H1 (cell line): ENCODE measurements around the gene C16orf95. TPM values are rescaled to one million over a fixed set of nuclear protein-coding genes. Genes with fewer than 3 reads are reported as not detected.

ENCODE experiments used
- CTCF ChIA-PET: fragments of 300-600 bp; sonication (Branson Sonifier 250); formaldehyde crosslinking; loops from one replicate; lab custom pipeline; 2021; ENCODE audit not compliant: partially characterized antibody; lab: Charles Lee
- POLR2A ChIA-PET: fragments of 300-600 bp; sonication (Branson Sonifier 250); formaldehyde crosslinking; loops from one replicate; lab custom pipeline; 2021; ENCODE audit warnings: inconsistent platforms; ENCODE audit not compliant: partially characterized antibody; lab: Charles Lee
- DNase-seq, 2 experiments: peaks; one replicate each; pipeline versions ENCODE4 v3.0.0 to v3.0.0-alpha.2; 2010 to 2022; ENCODE audit warnings: low spot score in 2 of 2, low read depth in 1 of 2, mixed read lengths in 1 of 2
- FAIRE-seq: peaks from 2 replicates; lab custom pipeline; 2011; peaks lifted over from hg19 to GRCh38; lab: Jason Lieb, UNC
- H2AFZ ChIP-seq: 2 replicates; pipeline ENCODE4 v1.8.1; 2012; ENCODE audit warnings: low read length, inconsistent platforms
- H2AK5ac ChIP-seq: 2 replicates; pipeline ENCODE4 v1.6.1; 2013; ENCODE audit warnings: low read depth, low read length
- H2BK120ac ChIP-seq: replicated peaks from 2 replicates; pipeline ENCODE3; 2013; ENCODE audit warnings: low read depth, low read length, inconsistent platforms
- H2BK12ac ChIP-seq: 2 replicates; pipeline ENCODE4 v1.6.1; 2013; ENCODE audit warnings: low read depth, low read length
- H2BK15ac ChIP-seq: 2 replicates; pipeline ENCODE4 v1.6.1; 2013; ENCODE audit warnings: low read length
- H2BK20ac ChIP-seq: 2 replicates; pipeline ENCODE4 v1.6.1; 2013; ENCODE audit warnings: low read length
- H2BK5ac ChIP-seq: 2 replicates; pipeline ENCODE4 v1.6.1; 2013; ENCODE audit warnings: low read depth, low read length
- H3K14ac ChIP-seq: 2 replicates; pipeline ENCODE4 v1.6.1; 2013; ENCODE audit warnings: inconsistent platforms; ENCODE audit not compliant: insufficient read length
- H3K18ac ChIP-seq: 2 replicates; pipeline ENCODE4 v1.6.1; 2013; ENCODE audit warnings: low read length; ENCODE audit errors: extremely low read depth
- H3K23ac ChIP-seq: 2 replicates; pipeline ENCODE4 v1.6.1; 2013; ENCODE audit warnings: inconsistent platforms; ENCODE audit not compliant: insufficient read length
- H3K23me2 ChIP-seq: 2 replicates; pipeline ENCODE4 v1.6.1; 2013; ENCODE audit warnings: low read depth, low read length
- H3K27ac ChIP-seq: 2 replicates; pipeline ENCODE4 v1.6.1; 2011; ENCODE audit warnings: low read depth, low read length, inconsistent platforms
- H3K27me3 ChIP-seq, 4 experiments: replicated peaks in 1 of 4; 1 replicate in 1 of 4; 2 replicates in 3 of 4; pipeline versions ENCODE4 v1.6.1 to v1.8.1; 2011 to 2013; ENCODE audit warnings: low read length in 3 of 4, mild to moderate bottlenecking in 3 of 4, inconsistent platforms in 2 of 4, mixed read lengths in 2 of 4, moderate library complexity in 1 of 4; ENCODE audit not compliant: control insufficient read depth in 3 of 4, insufficient read depth in 3 of 4; ENCODE audit errors: extremely low read depth in 1 of 4
- H3K36me3 ChIP-seq, 4 experiments: 2 replicates each; pipeline versions ENCODE4 v1.6.1 to v1.8.1; 2011 to 2013; ENCODE audit warnings: mild to moderate bottlenecking in 4 of 4, low read length in 3 of 4, moderate library complexity in 2 of 4, control low read depth in 1 of 4, inconsistent platforms in 1 of 4; ENCODE audit not compliant: insufficient read depth in 4 of 4, control insufficient read depth in 2 of 4
- H3K4ac ChIP-seq: replicated peaks from 2 replicates; pipeline ENCODE3; 2013; ENCODE audit warnings: low read length, low read depth, mixed read lengths, inconsistent platforms; ENCODE audit not compliant: insufficient read length
- H3K4me1 ChIP-seq, 4 experiments: replicated peaks in 1 of 4; 1 replicate in 1 of 4; 2 replicates in 3 of 4; pipeline versions ENCODE4 v1.6.1 to v1.8.1; 2011 to 2013; ENCODE audit warnings: low read length in 3 of 4, inconsistent platforms in 2 of 4, mixed read lengths in 1 of 4; ENCODE audit not compliant: insufficient read depth in 4 of 4, control insufficient read depth in 3 of 4
- H3K4me2 ChIP-seq, 2 experiments: 2 replicates each; pipeline versions ENCODE4 v1.6.1 to v1.8.1; 2011 to 2013; ENCODE audit warnings: low read depth in 2 of 2, low read length in 2 of 2, control low read depth in 1 of 2, inconsistent platforms in 1 of 2, mild to moderate bottlenecking in 1 of 2; ENCODE audit not compliant: insufficient read depth in 1 of 2
- H3K4me3 ChIP-seq, 4 experiments: fragments of 200-600, 300-600 bp in 1 of 4; sonication (generic), shearing (Covaris generic), sonication (Bioruptor Twin) in 1 of 4; 2 replicates each; pipeline versions ENCODE4 v1.5.1 to v1.8.1; 2011 to 2016; ENCODE audit warnings: low read length in 4 of 4, low read depth in 3 of 4, control low read depth in 2 of 4, inconsistent platforms in 2 of 4, mild to moderate bottlenecking in 2 of 4, mixed read lengths in 1 of 4, moderate library complexity in 1 of 4; ENCODE audit not compliant: insufficient read depth in 2 of 4; ENCODE audit errors: extremely low read depth in 1 of 4
- H3K56ac ChIP-seq: replicated peaks from 2 replicates; pipeline ENCODE3; 2013; ENCODE audit warnings: low read depth, mild to moderate bottlenecking, mixed read lengths, low read length, inconsistent platforms; ENCODE audit not compliant: insufficient read length
- H3K79me1 ChIP-seq: 2 replicates; pipeline ENCODE4 v1.6.1; 2013; ENCODE audit warnings: low read depth, low read length, control low read depth
- H3K79me2 ChIP-seq, 2 experiments: 2 replicates each; pipeline versions ENCODE4 v1.6.1 to v1.8.1; 2012 to 2013; ENCODE audit warnings: low read length in 2 of 2, mild to moderate bottlenecking in 2 of 2, inconsistent platforms in 1 of 2; ENCODE audit not compliant: insufficient read depth in 2 of 2, control insufficient read depth in 1 of 2
- H3K9ac ChIP-seq, 4 experiments: replicated peaks in 1 of 4; 1 replicate in 1 of 4; 2 replicates in 3 of 4; pipeline versions ENCODE4 v1.6.1 to v1.8.1; 2011 to 2013; ENCODE audit warnings: low read depth in 3 of 4, low read length in 3 of 4, control low read depth in 2 of 4, mild to moderate bottlenecking in 2 of 4, moderate library complexity in 2 of 4, inconsistent platforms in 1 of 4; ENCODE audit errors: extremely low read depth in 1 of 4
- H3K9me3 ChIP-seq, 2 experiments: 2 replicates each; pipeline versions ENCODE4 v1.6.1 to v1.8.1; 2012 to 2013; ENCODE audit warnings: mild to moderate bottlenecking in 2 of 2, moderate library complexity in 2 of 2, control low read depth in 1 of 2, inconsistent platforms in 1 of 2, low read depth in 1 of 2, low read length in 1 of 2, mixed read lengths in 1 of 2; ENCODE audit not compliant: insufficient read depth in 2 of 2
- H4K20me1 ChIP-seq, 2 experiments: replicated peaks in 1 of 2; 2 replicates each; pipeline versions ENCODE3 to v1.8.1; 2011 to 2013; ENCODE audit warnings: inconsistent platforms in 2 of 2, low read length in 2 of 2, mild to moderate bottlenecking in 1 of 2; ENCODE audit not compliant: insufficient read depth in 2 of 2, control insufficient read depth in 1 of 2
- H4K5ac ChIP-seq: 2 replicates; pipeline ENCODE4 v1.6.1; 2013; ENCODE audit warnings: low read length, low read depth, mixed read lengths, inconsistent platforms; ENCODE audit not compliant: insufficient read length
- H4K8ac ChIP-seq: 2 replicates; pipeline ENCODE4 v1.8.0; 2013; ENCODE audit warnings: mild to moderate bottlenecking, moderate library complexity, low read length, inconsistent platforms; ENCODE audit not compliant: insufficient read depth; ENCODE audit errors: extremely low read depth
- H4K91ac ChIP-seq: replicated peaks from 2 replicates; pipeline ENCODE3; 2013; ENCODE audit warnings: low read length, mixed read lengths, inconsistent platforms; ENCODE audit not compliant: insufficient read length
- ATF2 ChIP-seq: IDR thresholded peaks from 2 replicates; pipeline ENCODE4 v1.6.1; 2012; ENCODE audit warnings: low read length, inconsistent platforms
- CBX8 ChIP-seq: fragments of 300-800, 300-1000 bp; sonication (generic); IDR thresholded peaks from 2 replicates; pipeline ENCODE4 v1.7.1; 2016; ENCODE audit warnings: low read depth, low read length, borderline replicate concordance
- EP300 ChIP-seq, 2 experiments: IDR thresholded peaks; 1 replicate in 1 of 2; 2 replicates in 1 of 2; pipeline ENCODE4 v1.6.1; 2011 to 2012; ENCODE audit warnings: low read depth in 2 of 2, low read length in 2 of 2, mild to moderate bottlenecking in 2 of 2, borderline replicate concordance in 1 of 2, inconsistent platforms in 1 of 2, moderate library complexity in 1 of 2
- GABPA ChIP-seq: IDR thresholded peaks from 2 replicates; pipeline ENCODE4 v1.6.1; 2011; ENCODE audit warnings: mild to moderate bottlenecking, low read length, moderate library complexity, borderline replicate concordance; ENCODE audit not compliant: insufficient read depth
- RAD21 ChIP-seq, 2 experiments: IDR thresholded peaks in 1 of 2; conservative IDR thresholded peaks in 1 of 2; 2 replicates each; pipeline ENCODE4 v1.6.1; 2011; ENCODE audit warnings: low read depth in 2 of 2, low read length in 2 of 2, improper control_type of control experiment in 1 of 2, inconsistent platforms in 1 of 2, mild to moderate bottlenecking in 1 of 2, moderate library complexity in 1 of 2
- SIX5 ChIP-seq: IDR thresholded peaks from 2 replicates; pipeline ENCODE4 v1.6.1; 2011; ENCODE audit warnings: mild to moderate bottlenecking, low read depth, low read length
- WGBS, 2 experiments: shearing (Covaris generic) in 1 of 2; methylation state at CpG; one replicate each; pipeline versions ENCODE4 v1.1.6 to v1.1.7; 2013 to 2015; ENCODE audit warnings: low lambda C conversion rate in 2 of 2, mixed read lengths in 2 of 2, inconsistent platforms in 1 of 2, low coverage in 1 of 2, missing lambda C conversion rate in 1 of 2; ENCODE audit not compliant: insufficient replicate concordance in 2 of 2, insufficient coverage in 1 of 2, insufficient read length in 1 of 2; ENCODE audit errors: extremely low coverage in 1 of 2, missing lambda C conversion rate in 1 of 2; 5-methylcytosine and 5-hydroxymethylcytosine counted together
- polyA plus RNA-seq, 7 experiments: library from polyadenylated mRNA; depleted of rRNA in 3 of 7; stranded (reverse) in 5 of 7; unstranded in 2 of 7; fragments of >200 nt in 5 of 7; fragments of 200-250 nt in 2 of 7; gene quantifications; 1 replicate in 5 of 7; 2 replicates in 1 of 7; 4 replicates in 1 of 7; pipeline versions ENCODE4 v1.2.1 to v1.2.3, GENCODE V29; 2011 to 2013; ENCODE audit warnings: missing spikeins in 2 of 7, mixed read lengths in 2 of 7
- total RNA-seq: library from RNA; stranded (reverse); fragmentation: NEBNext Ultra II Directional; extraction: Animal tissue kit (Norgen Biotek cat#: 25700); gene quantifications from 2 replicates; pipeline ENCODE4 v1.2.1, GENCODE V29; 2021
- TF ChIP-seq, protein P1 (sequence below): IDR thresholded peaks from 2 replicates; pipeline ENCODE4 v1.6.1; 2012; ENCODE audit warnings: inconsistent platforms

C16orf95 gene
- total and polyA plus RNA-seq, 2 of the 8 experiments (the other 6 are each of a cell fraction or from before 2014, with no cell fraction given), result 5.0 to 5.4 TPM

DNA sequence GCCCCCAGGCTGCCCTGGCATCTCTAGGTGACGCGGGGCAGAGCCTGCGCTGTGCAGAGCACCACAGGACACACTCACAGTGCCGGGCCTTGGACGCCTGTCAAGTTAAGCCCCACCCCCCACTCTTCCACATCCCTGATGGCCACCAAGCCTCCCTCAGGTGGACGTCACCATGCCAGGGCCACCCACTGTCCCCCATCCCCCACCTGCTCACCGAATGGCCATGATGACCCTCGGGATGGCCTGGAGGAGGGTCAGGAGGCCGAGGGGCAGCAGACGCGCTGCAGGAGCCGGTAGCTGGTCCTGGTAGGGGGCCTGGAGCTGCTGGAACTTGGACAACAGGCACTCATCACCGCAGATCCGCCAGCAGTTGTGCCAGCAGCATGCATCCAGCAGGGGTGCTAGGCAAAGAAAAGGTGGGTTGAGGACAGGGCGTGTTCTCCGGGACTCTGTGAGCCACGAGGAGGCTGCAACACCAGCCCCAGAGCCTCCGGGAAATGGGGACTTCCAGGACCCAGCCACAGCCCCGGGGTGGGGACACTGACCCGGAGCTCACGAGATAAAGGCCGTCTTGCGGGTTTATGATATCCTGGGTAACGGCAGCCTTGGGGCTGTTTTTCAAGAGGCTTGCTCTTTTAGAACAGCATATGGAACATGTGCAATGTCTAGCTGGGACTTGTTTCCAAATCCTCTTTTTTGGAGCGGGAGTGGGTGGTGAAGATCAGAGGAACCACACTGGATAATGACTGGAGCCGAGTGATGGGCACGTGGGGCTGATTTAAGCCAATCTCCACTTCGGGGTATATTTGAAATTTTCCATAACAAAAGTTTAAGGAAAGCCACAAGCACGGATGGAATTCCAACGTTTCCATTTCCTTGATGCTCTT is 11.4 kb downstream of the C16orf95 start:
- H3K14ac ChIP-seq, result no peak overlapping the region
- H3K18ac ChIP-seq, result peak overlapping the region; percentile 60; the same call in 1 of the 2 replicates
- no peaks in the 10 kb centered on the region for H3K79me2 ChIP-seq
- H4K20me1 ChIP-seq, result peaks cover 0 to 2% of the 10 kb centered on the region in 2 experiments
- no peak overlapping the region for H3K56ac ChIP-seq
- DNase-seq (no peak), FAIRE-seq (no peak)
- 0 out of 8 replicates have a peak, but pooled peaks cover 0 to 2% (median 0%) of the 10 kb centered on the region in 4 experiments for H3K36me3 ChIP-seq
- H4K5ac ChIP-seq, result no peak overlapping the region
- H2AFZ ChIP-seq, result peak overlapping the region; percentile 13
- H3K4me3 ChIP-seq, result no peak overlapping the region
- no peak overlapping the region; the same call in 1 of the 2 replicates for H3K27ac ChIP-seq
- no peak overlapping the region for H2BK5ac ChIP-seq
- peak overlapping the region; percentile 50; the same call in 1 of the 2 replicates for H2BK12ac ChIP-seq
- H3K27me3 ChIP-seq, result no peaks in the 10 kb centered on the region
- H3K23me2 ChIP-seq, result no peaks in the 10 kb centered on the region
- H3K4me2 ChIP-seq, result no peak overlapping the region
- peaks cover 0 to 5% of the 10 kb centered on the region in 2 experiments; a peak in 1 of 4 replicates for H3K9me3 ChIP-seq
- no peak overlapping the region for H2BK20ac ChIP-seq
- H3K79me1 ChIP-seq, result no peaks in the 10 kb centered on the region
- no peak overlapping the region; the same call in 1 of the 2 replicates for H2BK15ac ChIP-seq
- H3K4me1 ChIP-seq, result peaks cover 0 to 6% (median 0%) of the 10 kb centered on the region in 4 experiments; a peak in 1 of 7 replicates
- H2BK120ac ChIP-seq, result no peak overlapping the region
- H3K4ac ChIP-seq, result no peak overlapping the region
- no peak overlapping the region for H3K23ac ChIP-seq
- no peak overlapping the region for H2AK5ac ChIP-seq
- no peak overlapping the region for H3K9ac ChIP-seq
- 90% methylated on average over 29 of the region's 30 CpGs; no CpG with 5 or more reads in 1 of the 2 experiments for WGBS, 2 experiments
- ChIA-PET POLR2A (interaction anchor here (1.2 kb wide), 2 partner anchors 9 to 12 kb away, joined by 3 to 4 read pairs; partner anchors contain the start of gene C16orf95), CTCF (interaction anchor here (0.6 to 1.8 kb wide), 4 partner anchors 8 to 243 kb away, joined by 3 to 6 read pairs (median 4); no protein-coding TSS in a partner anchor)
- no peak overlapping the region for H4K8ac ChIP-seq
- H4K91ac ChIP-seq, result peak overlapping the region; percentile 68
- TF ChIP-seq SIX5 (no peak), GABPA (peak; percentile 35; the same call in 1 of the 2 replicates), EP300 (IDR thresholded peaks at IDR 0.05; ENCODE audit: borderline replicate concordance in 1 of 2, low read depth in 2 of 2, low read length in 2 of 2) (no peak), RAD21 (IDR thresholded peaks at IDR 0.05 in 1 of 2, conservative IDR thresholded peaks at IDR 0.05 in 1 of 2; ENCODE audit: low read depth in 2 of 2, low read length in 2 of 2) (peak in 1 of 2 experiments; percentile 18; a peak in 1 of 4 replicates), CBX8 (no peak), ATF2 (no peak)
- TF ChIP-seq, protein P1, sequence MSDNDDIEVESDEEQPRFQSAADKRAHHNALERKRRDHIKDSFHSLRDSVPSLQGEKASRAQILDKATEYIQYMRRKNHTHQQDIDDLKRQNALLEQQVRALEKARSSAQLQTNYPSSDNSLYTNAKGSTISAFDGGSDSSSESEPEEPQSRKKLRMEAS, result peak; percentile 47; the same call in 1 of the 2 replicates
